ENCODE data around the gene JPH2. TPM values are rescaled to one million over a fixed set of nuclear protein-coding genes. Genes with fewer than 3 reads are reported as not detected.

Gene JPH2
- total RNA-seq, 2 donors from 2014 or later: 29.1 to 31.1 TPM

GRCh38 chr20:44219170-44219730, 32.3 kb upstream of the JPH2 start:
- Histone ChIP-seq H3K27ac (no peak overlapping the region), H3K4me3 (no peak overlapping the region), H3K9me3 (no peaks in the 10 kb centered on the region), H3K36me3 (no peaks in the 10 kb centered on the region), H3K4me1 (replicated peaks) (no peaks in the 10 kb centered on the region), H3K27me3 (replicated peaks; ENCODE audit: insufficient read depth) (no peaks in the 10 kb centered on the region)
- intact Hi-C loops (cut with DNase I): loop anchor here (5.0 to 10.0 kb wide), 3 partner anchors 168 to 386 kb away; partner anchors contain the start of gene SERINC3
- DNase-seq (ENCODE audit: low spot score): no peak
- no peak for TF ChIP-seq CTCF (IDR thresholded peaks at IDR 0.05)
- TF ChIP-seq POLR2AphosphoS5 (IDR thresholded peaks at IDR 0.05): no peak
- no peak for TF ChIP-seq POLR2A (IDR thresholded peaks at IDR 0.05)
- WGBS: 64% methylated on average over 5 of the region's 5 CpGs

DNA sequence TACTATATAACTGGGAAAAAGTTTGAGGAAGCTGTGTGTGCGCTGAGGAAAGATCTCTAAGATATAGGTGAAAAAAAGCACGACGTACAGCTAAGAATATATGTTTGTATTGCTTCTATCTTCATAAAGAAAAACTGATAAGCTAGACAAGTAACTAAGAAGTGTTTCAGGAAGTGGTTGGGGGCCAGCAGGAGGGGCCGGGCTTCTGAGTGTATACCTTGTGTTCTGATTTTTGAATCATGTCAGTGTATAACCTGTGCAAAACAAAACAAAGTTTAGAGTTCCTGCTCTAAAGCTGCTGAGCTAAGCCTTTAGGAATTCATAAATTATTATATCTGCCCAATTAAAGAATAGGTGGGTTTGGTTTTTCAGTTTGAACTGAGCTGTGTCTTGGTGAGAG, 31.5 kb upstream of the JPH2 start:
- H3K27ac ChIP-seq: no peak overlapping the region
- H3K36me3 ChIP-seq: no peaks in the 10 kb centered on the region
- no peak for TF ChIP-seq CTCF (IDR thresholded peaks at IDR 0.05)
- TF ChIP-seq POLR2A (IDR thresholded peaks at IDR 0.05): no peak
- no peak for TF ChIP-seq POLR2AphosphoS5 (IDR thresholded peaks at IDR 0.05)
- H3K4me1 ChIP-seq (replicated peaks): no peaks in the 10 kb centered on the region
- H3K4me3 ChIP-seq: no peak overlapping the region
- H3K9me3 ChIP-seq: no peaks in the 10 kb centered on the region
- no peaks in the 10 kb centered on the region for H3K27me3 ChIP-seq (replicated peaks; ENCODE audit: insufficient read depth)
- intact Hi-C loops (cut with DNase I): loop anchor here (5.0 to 10.0 kb wide), 3 partner anchors 169 to 386 kb away; partner anchors contain the start of gene SERINC3
- DNase-seq (ENCODE audit: low spot score): no peak
- 68% methylated on average over 4 of the region's 4 CpGs for WGBS

DNA sequence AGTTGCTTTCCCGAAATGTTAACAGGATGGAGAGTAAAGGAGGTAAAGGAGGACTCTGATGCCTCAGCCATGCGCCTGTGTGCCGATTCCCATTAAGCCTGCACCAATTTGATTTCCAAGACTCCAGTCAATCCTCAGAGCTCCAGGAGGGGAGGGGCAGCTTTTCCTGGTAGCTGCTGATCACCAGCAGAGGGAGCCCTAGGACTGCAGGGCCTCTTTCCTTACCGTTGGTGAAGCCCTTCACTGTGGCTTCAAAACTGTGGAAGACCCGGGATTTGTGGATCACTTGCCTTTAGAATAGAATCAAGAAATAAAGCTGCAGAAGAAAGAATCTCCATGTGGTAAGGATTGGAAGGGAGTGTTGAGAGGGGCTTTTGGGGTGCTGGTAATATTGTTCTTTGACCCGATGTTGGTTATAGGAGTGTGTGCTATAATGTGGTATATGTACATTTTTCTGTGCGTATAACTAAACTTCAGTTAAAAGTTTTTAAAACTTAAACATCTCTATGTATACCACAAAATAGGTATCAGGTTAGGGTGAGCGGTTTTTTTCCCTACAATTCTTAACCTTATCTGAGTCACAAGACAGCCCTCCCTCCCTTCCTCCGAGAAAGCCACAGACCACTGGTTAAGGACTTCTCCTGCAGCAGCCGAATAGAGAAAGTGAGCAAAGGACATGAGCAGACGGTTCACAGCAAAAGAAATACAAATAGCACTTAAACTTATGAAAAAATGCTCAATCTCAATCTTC, 30.5 kb upstream of the JPH2 start:
- TF ChIP-seq CTCF (IDR thresholded peaks at IDR 0.05): peak; percentile 58 to 91 (median 86)
- no peak for TF ChIP-seq POLR2A (IDR thresholded peaks at IDR 0.05)
- peak; percentile 51 for TF ChIP-seq POLR2AphosphoS5 (IDR thresholded peaks at IDR 0.05)
- H3K27ac ChIP-seq: no peak overlapping the region
- H3K4me3 ChIP-seq: no peak overlapping the region
- intact Hi-C loops (cut with DNase I): loop anchor here (1.0 to 10.0 kb wide), 4 partner anchors 94 to 387 kb away; partner anchors contain the start of genes FITM2 and SERINC3
- H3K9me3 ChIP-seq: no peaks in the 10 kb centered on the region
- no peaks in the 10 kb centered on the region for H3K36me3 ChIP-seq
- H3K27me3 ChIP-seq (replicated peaks; ENCODE audit: insufficient read depth): no peaks in the 10 kb centered on the region
- 45% methylated on average over 11 of the region's 11 CpGs for WGBS
- no peaks in the 10 kb centered on the region for H3K4me1 ChIP-seq (replicated peaks)
- DNase-seq (ENCODE audit: low spot score): peak; percentile 74

DNA sequence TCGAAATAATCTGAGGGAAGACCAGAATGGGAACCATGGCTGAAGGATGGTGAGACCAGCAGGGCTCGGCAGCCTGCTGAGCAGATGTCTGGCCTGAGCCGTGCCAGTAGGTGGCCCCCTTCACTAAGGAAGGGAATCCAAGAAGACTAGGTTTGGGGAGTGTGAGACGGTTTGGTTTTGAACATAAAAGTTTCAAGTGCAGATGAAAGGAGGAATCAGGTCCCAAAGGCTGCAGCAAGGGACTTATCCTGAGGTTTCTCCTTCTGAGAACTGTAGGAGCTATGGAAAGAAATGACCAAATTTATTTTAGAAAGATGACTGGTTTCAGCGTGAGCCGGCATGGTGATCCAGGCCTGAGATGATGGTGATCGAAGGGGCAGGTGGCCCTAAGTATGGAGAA, 28.1 kb upstream of the JPH2 start:
- 47% methylated on average over 7 of the region's 7 CpGs for WGBS
- Histone ChIP-seq H3K4me3 (no peak overlapping the region), H3K4me1 (replicated peaks) (no peaks in the 10 kb centered on the region), H3K27ac (no peak overlapping the region), H3K27me3 (replicated peaks; ENCODE audit: insufficient read depth) (no peaks in the 10 kb centered on the region), H3K9me3 (no peaks in the 10 kb centered on the region), H3K36me3 (no peaks in the 10 kb centered on the region)
- intact Hi-C loops (cut with DNase I): loop anchor here (2.0 to 10.0 kb wide), 4 partner anchors 172 to 390 kb away; partner anchors contain the start of gene SERINC3
- TF ChIP-seq CTCF (IDR thresholded peaks at IDR 0.05) (peak; percentile 29 to 79 (median 64)), POLR2AphosphoS5 (IDR thresholded peaks at IDR 0.05) (peak; percentile 43), POLR2A (IDR thresholded peaks at IDR 0.05) (no peak)
- peak; percentile 53 for DNase-seq (ENCODE audit: low spot score)
